Loucy (cell line): ENCODE measurements around the gene RHCE.
"Not testable (repeated sequence)": the region's sequence is repeated elsewhere in the genome, so short reads cannot be mapped to it uniquely, and the experiment has no call there.

Experiments used
- H2AFZ ChIP-seq: fragments of 200-600 bp; sonication (generic); 2 replicates; pipeline ENCODE4 v1.6.0; 2016; ENCODE audit warnings: antibody characterized with exemption, mild to moderate bottlenecking, low read length, moderate library complexity
- H3F3A ChIP-seq: fragments of 200-600 bp; 2 replicates; pipeline ENCODE4 v1.6.0; 2016; ENCODE audit warnings: antibody characterized with exemption, low read depth, mild to moderate bottlenecking
- H3K27me3 ChIP-seq: fragments of 200-600 bp; sonication (generic); 2 replicates; pipeline ENCODE4 v1.6.1; 2014; ENCODE audit warnings: low read length, mild to moderate bottlenecking; ENCODE audit not compliant: insufficient read depth, poor library complexity, severe bottlenecking
- H3K36me3 ChIP-seq: fragments of 200-600 bp; sonication (generic); 2 replicates; pipeline ENCODE4 v1.6.1; 2016; ENCODE audit warnings: low read length; ENCODE audit not compliant: insufficient read depth
- H3K4me1 ChIP-seq: fragments of 200-600 bp; sonication (generic); 2 replicates; pipeline ENCODE4 v1.5.1; 2014; ENCODE audit warnings: low read length, mild to moderate bottlenecking; ENCODE audit not compliant: insufficient read depth, poor library complexity, severe bottlenecking
- H3K4me2 ChIP-seq: fragments of 200-600 bp; sonication (generic); 2 replicates; pipeline ENCODE4 v1.6.0; 2014; ENCODE audit warnings: antibody characterized with exemption, low read length, low read depth, mild to moderate bottlenecking; ENCODE audit not compliant: poor library complexity, severe bottlenecking
- H3K4me3 ChIP-seq: fragments of 200-600 bp; sonication (generic); 2 replicates; pipeline ENCODE4 v1.5.1; 2014; ENCODE audit warnings: low read length, mild to moderate bottlenecking, mixed read lengths; ENCODE audit not compliant: poor library complexity, severe bottlenecking
- H3K79me2 ChIP-seq: fragments of 200-600 bp; sonication (generic); 2 replicates; pipeline ENCODE4 v1.6.1; 2014; ENCODE audit warnings: low read length; ENCODE audit not compliant: insufficient read depth
- H3K9ac ChIP-seq: fragments of 200-600 bp; sonication (generic); 2 replicates; pipeline ENCODE4 v1.6.0; 2014; ENCODE audit warnings: mild to moderate bottlenecking, low read depth, low read length, moderate library complexity; ENCODE audit not compliant: poor library complexity, severe bottlenecking
- H3K9me2 ChIP-seq: fragments of 200-600 bp; sonication (generic); replicated peaks from 2 replicates; pipeline ENCODE4 v1.6.1; 2016; ENCODE audit warnings: low read depth, low read length, mixed read lengths
- H3K9me3 ChIP-seq: fragments of 200-600 bp; sonication (generic); 2 replicates; pipeline ENCODE4 v1.6.1; 2014; ENCODE audit warnings: mild to moderate bottlenecking, antibody characterized with exemption, low read length, low read depth; ENCODE audit not compliant: insufficient read depth
- H4K20me1 ChIP-seq: fragments of 200-600 bp; sonication (generic); 2 replicates; pipeline ENCODE4 v1.6.0; 2014; ENCODE audit warnings: antibody characterized with exemption, low read length, mild to moderate bottlenecking; ENCODE audit not compliant: insufficient read depth, poor library complexity, severe bottlenecking
- CTCF ChIP-seq: fragments of 200-600 bp; sonication (generic); conservative IDR thresholded peaks from 2 replicates; pipeline ENCODE4 v1.5.1; 2014; ENCODE audit warnings: mild to moderate bottlenecking, antibody characterized with exemption, low read length
- EZH2phosphoT487 ChIP-seq: fragments of 200-600 bp; IDR thresholded peaks from 2 replicates; pipeline ENCODE4 v1.6.1; 2018; ENCODE audit warnings: antibody characterized with exemption, mild to moderate bottlenecking, moderate library complexity, borderline replicate concordance

RHCE gene

GRCh38 chr1:25420715-25421114 lies at the start of gene RHCE:
Gene RHCE (minus strand): TSS chr1:25420825. CDS start chr1:25420786, 39 bp downstream.
- not testable (repeated sequence) for H3K4me2 ChIP-seq, H3K9ac ChIP-seq, H4K20me1 ChIP-seq, H3K79me2 ChIP-seq, H3K4me3 ChIP-seq, H3K36me3 ChIP-seq, H3K4me1 ChIP-seq, H3K9me2 ChIP-seq, H2AFZ ChIP-seq, H3F3A ChIP-seq, H3K27me3 ChIP-seq, H3K9me3 ChIP-seq

- Histone ChIP-seq H3K4me1 (no peaks in the 10 kb centered on the region), H3K36me3 (peaks cover 15% of the 10 kb centered on the region; the same call in 1 of the 2 replicates)
Observed at GRCh38 chr1:25469177-25469576, 48.6 kb upstream of the RHCE start.

GRCh38 chr1:25468033-25468432 lies 47.4 kb upstream of the RHCE start:
- TF ChIP-seq EZH2phosphoT487 = no peak
- no peak for TF ChIP-seq CTCF
- no peak overlapping the region for H3K4me3 ChIP-seq

More at GRCh38 chr1:25469177-25469576, 48.6 kb upstream of the RHCE start:
- H3K4me3 ChIP-seq = no peak overlapping the region
- no peak overlapping the region for H2AFZ ChIP-seq
- peaks cover 34% of the 10 kb centered on the region for H3K79me2 ChIP-seq
- TF ChIP-seq EZH2phosphoT487 = no peak
- TF ChIP-seq CTCF = no peak
- H3K4me2 ChIP-seq = no peak overlapping the region
- H3K9ac ChIP-seq = no peak overlapping the region
- no peaks in the 10 kb centered on the region for H3F3A ChIP-seq
- H3K9me3 ChIP-seq = no peaks in the 10 kb centered on the region; the same call in 1 of the 2 replicates
- H3K27me3 ChIP-seq = no peaks in the 10 kb centered on the region
- peaks cover 20% of the 10 kb centered on the region for H4K20me1 ChIP-seq
- no peaks in the 10 kb centered on the region for H3K9me2 ChIP-seq

GRCh38 chr1:25467616-25468015 lies 47.0 kb upstream of the RHCE start:
- TF ChIP-seq EZH2phosphoT487 (no peak), CTCF (no peak)
- Histone ChIP-seq H3K9ac (no peak overlapping the region), H3K79me2 (peaks cover 23% of the 10 kb centered on the region; the same call in 1 of the 2 replicates), H3K27me3 (no peaks in the 10 kb centered on the region), H3K9me2 (no peaks in the 10 kb centered on the region), H3K9me3 (no peaks in the 10 kb centered on the region; the same call in 1 of the 2 replicates), H2AFZ (no peak overlapping the region), H3K36me3 (peaks cover 11% of the 10 kb centered on the region; the same call in 1 of the 2 replicates), H3K4me2 (no peak overlapping the region), H4K20me1 (peaks cover 11% of the 10 kb centered on the region), H3K4me3 (no peak overlapping the region), H3F3A (no peaks in the 10 kb centered on the region), H3K4me1 (no peaks in the 10 kb centered on the region)

More at GRCh38 chr1:25468033-25468432, 47.4 kb upstream of the RHCE start:
- Histone ChIP-seq H3F3A (no peaks in the 10 kb centered on the region), H3K9me2 (no peaks in the 10 kb centered on the region), H3K9me3 (no peaks in the 10 kb centered on the region; the same call in 1 of the 2 replicates), H4K20me1 (peaks cover 11% of the 10 kb centered on the region), H3K36me3 (peaks cover 11% of the 10 kb centered on the region; the same call in 1 of the 2 replicates), H3K4me1 (no peaks in the 10 kb centered on the region), H3K27me3 (no peaks in the 10 kb centered on the region), H3K4me2 (no peak overlapping the region), H3K79me2 (peaks cover 23% of the 10 kb centered on the region; the same call in 1 of the 2 replicates), H3K9ac (no peak overlapping the region), H2AFZ (no peak overlapping the region)
